AG04449 (cell line): ENCODE results near the gene SLAIN1.

Source experiments
- CTCF ChIA-PET: fragments of 350-600 bp; formaldehyde crosslinking; extraction: SDS; loops from one replicate; lab custom pipeline; 2021; ENCODE audit warnings: antibody characterized with exemption; lab: Yijun Ruan, JAX
- POLR2A ChIA-PET: fragments of 400-600, 350-600 bp; formaldehyde crosslinking; extraction: SDS; loops from one replicate; lab custom pipeline; 2020; ENCODE audit warnings: antibody characterized with exemption, inconsistent platforms; lab: Yijun Ruan, JAX
- DNase-seq: peaks from one replicate; pipeline ENCODE4 v3.0.0-alpha.2; 2010; ENCODE audit warnings: low read depth, low spot score
- H3K4me3 ChIP-seq: 2 replicates; pipeline ENCODE4 v1.5.1; 2011; ENCODE audit warnings: low read depth, mild to moderate bottlenecking, control low read depth, low read length
- CTCF ChIP-seq: IDR thresholded peaks from one replicate; pipeline ENCODE4 v1.5.1; 2011; ENCODE audit warnings: mild to moderate bottlenecking, moderate library complexity, low read length, control low read depth, inconsistent platforms; ENCODE audit not compliant: insufficient read depth; ENCODE audit errors: missing control alignments

SLAIN1 gene

GRCh38 chr13:77745784-77746183, 48.3 kb downstream of the SLAIN1 start:
- CTCF ChIA-PET, result no interaction called here
- no peak overlapping the region for H3K4me3 ChIP-seq
- no peak for DNase-seq
- TF ChIP-seq CTCF, result no peak
- POLR2A ChIA-PET, result no interaction called here

DNA sequence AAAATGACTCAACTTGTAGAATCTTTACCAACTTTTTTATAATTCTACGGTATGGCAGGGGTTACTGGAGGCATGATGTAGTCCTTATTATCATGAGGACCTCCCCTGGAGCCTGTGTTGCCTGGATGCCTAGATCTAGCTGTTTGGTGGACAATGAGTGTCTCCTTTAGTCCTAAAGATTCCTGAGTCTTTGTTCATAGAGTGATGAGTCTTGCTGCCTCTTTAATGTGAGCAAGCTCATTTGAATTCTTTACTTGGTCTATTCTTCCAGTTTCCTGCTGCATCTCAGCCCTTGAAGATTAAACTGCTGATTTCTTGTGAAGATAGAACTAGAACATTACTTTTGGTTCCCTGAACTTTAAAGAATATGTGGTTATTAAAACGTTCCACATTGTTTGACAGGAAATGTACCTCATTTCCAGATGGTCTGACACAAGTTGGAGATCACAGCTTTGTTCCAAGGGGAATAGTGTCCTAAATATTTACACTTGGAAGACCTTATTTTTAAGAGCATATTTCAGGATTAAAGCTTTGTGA, 51.9 kb downstream of the SLAIN1 start:
- TF ChIP-seq CTCF, result no peak
- ChIA-PET POLR2A (no interaction called here), CTCF (interaction anchor here (1.1 kb wide), 1 partner anchor 156 kb away, joined by 3 read pairs; no protein-coding TSS in a partner anchor)
- no peak for DNase-seq
- H3K4me3 ChIP-seq, result no peak overlapping the region

GRCh38 chr13:77751513-77752456, 54.3 kb downstream of the SLAIN1 start:
- ChIA-PET POLR2A (no interaction called here), CTCF (interaction anchor here (0.7 to 1.5 kb wide), 4 partner anchors 9 to 259 kb away, joined by 3 to 6 read pairs (median 3); no protein-coding TSS in a partner anchor)
- H3K4me3 ChIP-seq, result no peak overlapping the region
- TF ChIP-seq CTCF, result peak; percentile 56
- no peak for DNase-seq

GRCh38 chr13:77752512-77753069, 55.1 kb downstream of the SLAIN1 start:
- no peak for DNase-seq
- CTCF ChIA-PET, result interaction anchor here (0.6 to 1.5 kb wide), 4 partner anchors 9 to 736 kb away, joined by 3 to 6 read pairs (median 3); no protein-coding TSS in a partner anchor
- POLR2A ChIA-PET, result no interaction called here

DNA sequence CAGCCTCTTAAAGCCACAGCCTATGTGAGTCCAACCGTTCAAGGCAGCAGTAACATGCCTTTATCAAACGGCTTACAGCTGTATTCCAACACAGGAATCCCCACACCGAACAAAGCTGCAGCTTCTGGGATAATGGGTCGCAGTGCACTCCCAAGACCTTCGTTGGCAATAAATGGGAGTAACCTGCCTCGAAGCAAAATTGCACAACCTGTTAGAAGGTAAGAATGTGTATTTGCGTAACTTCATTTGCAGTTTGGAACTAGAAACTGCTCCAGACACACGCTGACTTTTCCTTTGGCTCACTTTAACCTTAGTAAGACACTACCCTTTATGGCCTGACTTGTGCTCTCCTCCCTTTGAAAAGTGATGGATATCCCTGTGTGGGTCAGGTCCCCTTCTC, 63.4 kb downstream of the SLAIN1 start:
- ChIA-PET POLR2A (no interaction called here), CTCF (no interaction called here)
- H3K4me3 ChIP-seq, result no peak overlapping the region
- TF ChIP-seq CTCF, result no peak
- DNase-seq, result no peak

More at GRCh38 chr13:77752512-77753069, 55.1 kb downstream of the SLAIN1 start:
- H3K4me3 ChIP-seq, result no peak overlapping the region
- TF ChIP-seq CTCF, result no peak

GRCh38 chr13:77767413-77767812, 69.9 kb downstream of the SLAIN1 start:
- no peak for TF ChIP-seq CTCF
- H3K4me3 ChIP-seq, result no peak overlapping the region
- CTCF ChIA-PET, result no interaction called here
- POLR2A ChIA-PET, result no interaction called here
- no peak for DNase-seq
